Thymus (tissue), 14 donors: ENCODE results near the gene ITGAX. TPM values are rescaled to one million over a fixed set of nuclear protein-coding genes. Genes with fewer than 3 reads are reported as not detected.
"Not testable (repeated sequence)": the region's sequence is repeated elsewhere in the genome, so short reads cannot be mapped to it uniquely, and the experiment has no call there.

Source experiments
- DNase-seq, 9 donors: peaks; one replicate each; pipeline ENCODE4 v3.0.0-alpha.2; 2013; ENCODE audit warnings: low spot score in 9 of 9, low read depth in 6 of 9, missing footprints in 1 of 9
- H3K27ac ChIP-seq, 2 donors: one replicate each; pipeline ENCODE4 v1.5.1; 2013; ENCODE audit warnings: control low read depth in 1 of 2, low read depth in 1 of 2, low read length in 1 of 2, mild to moderate bottlenecking in 1 of 2, moderate library complexity in 1 of 2
- H3K27me3 ChIP-seq, 2 donors: one replicate each; pipeline ENCODE4 v1.5.1; 2013; ENCODE audit warnings: low read length in 1 of 2; ENCODE audit not compliant: control insufficient read depth in 2 of 2, insufficient read depth in 1 of 2
- H3K36me3 ChIP-seq, 2 donors: one replicate each; pipeline ENCODE4 v1.5.1; 2013; ENCODE audit warnings: low read length in 1 of 2, mild to moderate bottlenecking in 1 of 2, moderate library complexity in 1 of 2; ENCODE audit not compliant: control insufficient read depth in 2 of 2, insufficient read depth in 2 of 2
- H3K4me1 ChIP-seq, 2 donors: one replicate each; pipeline ENCODE4 v1.5.1; 2013; ENCODE audit warnings: low read length in 2 of 2; ENCODE audit not compliant: control insufficient read depth in 2 of 2, insufficient read depth in 2 of 2
- H3K4me3 ChIP-seq, 2 donors: one replicate each; pipeline ENCODE4 v1.5.1; 2013; ENCODE audit warnings: low read length in 2 of 2, control low read depth in 1 of 2, mild to moderate bottlenecking in 1 of 2
- H3K9me3 ChIP-seq, 2 donors: one replicate each; pipeline ENCODE4 v1.5.1; 2013; ENCODE audit warnings: low read length in 1 of 2, mild to moderate bottlenecking in 1 of 2; ENCODE audit not compliant: control insufficient read depth in 2 of 2, insufficient read depth in 1 of 2
- WGBS: extraction: QIAGEN DNeasy Blood & Tissue Kit; methylation state at CpG from one replicate; pipeline ENCODE4 v1.1.7; 2013; 5-methylcytosine and 5-hydroxymethylcytosine counted together
- long read RNA-seq, 10 donors: transcript quantifications; one replicate each; lab custom pipeline, GENCODE V29; 2026
- polyA plus RNA-seq: library from polyadenylated mRNA; stranded (reverse); fragments of 200-250 nt; gene quantifications from one replicate; pipeline ENCODE4 v1.2.3, GENCODE V29; 2013
- total RNA-seq: library from RNA; stranded (reverse); fragments of 120-200 nt; gene quantifications from one replicate; pipeline ENCODE4 v1.2.4, GENCODE V29; 2013
- donor health status: healthy.

Gene ITGAX
- 3.5 TPM for total RNA-seq
- 15.5 TPM for polyA plus RNA-seq
- long read RNA-seq, donor 1, result 0 reads
- long read RNA-seq, donor 2, result 0 reads
- long read RNA-seq, donor 3, result 0 reads
- long read RNA-seq, donor 4, partial matches to known transcripts, result 0 of 1 reads
- long read RNA-seq, donor 4, other reads (novel, unspliced or antisense), result 0 of 1 reads
- long read RNA-seq, donor 5, partial matches to known transcripts, result 28 of 29 reads
- long read RNA-seq, donor 5, other reads (novel, unspliced or antisense), result 0 of 29 reads
- long read RNA-seq, donor 6, result 0 reads
- long read RNA-seq, donor 7, result 0 reads
- long read RNA-seq, donor 8, result 0 reads
- long read RNA-seq, donor 9, result 0 reads
- long read RNA-seq, donor 10, result 0 reads

- peak within 1 kb of the TSS in 1 of 2 donors; percentile 11 for H3K27ac ChIP-seq
- 44% methylated on average over 10 of the region's 10 CpGs for WGBS
- H3K4me3 ChIP-seq, result no peak within 1 kb of the TSS
- peaks cover 0 to 12% of the 10 kb centered on the region in 2 donors for H3K4me1 ChIP-seq
- H3K27me3 ChIP-seq, result no peaks in the 10 kb centered on the region
- H3K9me3 ChIP-seq, result no peaks in the 10 kb centered on the region
- DNase-seq, result peak in 2 of 9 donors; percentile 33 to 52
- H3K36me3 ChIP-seq, result no peaks in the 10 kb centered on the region
Observed at GRCh38 chr16:31354394-31355291, at the start of gene ITGAX. TSS of gene ITGAX (plus strand) at chr16:31355176. CDS start at chr16:31355255, 79 bp downstream.

GRCh38 chr16:31305219-31305618 lies 49.8 kb upstream of the ITGAX start:
- Histone ChIP-seq H3K4me3 (no peak overlapping the region), H3K27me3 (no peaks in the 10 kb centered on the region), H3K36me3 (no peaks in the 10 kb centered on the region), H3K4me1 (no peaks in the 10 kb centered on the region), H3K27ac (no peak overlapping the region), H3K9me3 (no peaks in the 10 kb centered on the region)
- DNase-seq, result no peak

GRCh38 chr16:31308381-31308780 lies 46.6 kb upstream of the ITGAX start:
- H3K27ac ChIP-seq, H3K4me1 ChIP-seq, H3K4me3 ChIP-seq, H3K36me3 ChIP-seq, H3K9me3 ChIP-seq, DNase-seq, H3K27me3 ChIP-seq: not testable (repeated sequence)
- WGBS, result 88% methylated on average over 2 of the region's 3 CpGs

GRCh38 chr16:31322500-31322899 lies 32.5 kb upstream of the ITGAX start:
- no peaks in the 10 kb centered on the region for H3K36me3 ChIP-seq
- peaks cover 0 to under 1% of the 10 kb centered on the region in 2 donors for H3K4me1 ChIP-seq
- H3K27ac ChIP-seq, result no peak overlapping the region
- no peaks in the 10 kb centered on the region for H3K27me3 ChIP-seq
- peaks cover 0 to 3% of the 10 kb centered on the region in 2 donors for H3K9me3 ChIP-seq
- DNase-seq, result no peak
- WGBS, result 99% methylated on average over 1 of the region's 1 CpG
- no peak overlapping the region for H3K4me3 ChIP-seq

GRCh38 chr16:31323959-31324629 lies 30.9 kb upstream of the ITGAX start:
- H3K4me3 ChIP-seq, result no peak overlapping the region
- no peak overlapping the region for H3K27ac ChIP-seq
- WGBS, result 99% methylated on average over 10 of the region's 10 CpGs
- H3K27me3 ChIP-seq, result no peaks in the 10 kb centered on the region
- DNase-seq, result no peak
- no peaks in the 10 kb centered on the region for H3K36me3 ChIP-seq
- peaks cover 0 to 3% of the 10 kb centered on the region in 2 donors for H3K9me3 ChIP-seq
- H3K4me1 ChIP-seq, result peaks cover 4 to 8% of the 10 kb centered on the region in 2 donors

- Histone ChIP-seq H3K4me1 (peaks cover 4 to 8% of the 10 kb centered on the region in 2 donors), H3K4me3 (no peak overlapping the region), H3K36me3 (no peaks in the 10 kb centered on the region), H3K9me3 (peaks cover 0 to 3% of the 10 kb centered on the region in 2 donors), H3K27me3 (peaks cover 0 to 7% of the 10 kb centered on the region in 2 donors), H3K27ac (no peak overlapping the region)
- 90% methylated on average over 16 of the region's 16 CpGs for WGBS
- DNase-seq, result no peak
Observed at GRCh38 chr16:31325171-31325570, 29.8 kb upstream of the ITGAX start.

DNA sequence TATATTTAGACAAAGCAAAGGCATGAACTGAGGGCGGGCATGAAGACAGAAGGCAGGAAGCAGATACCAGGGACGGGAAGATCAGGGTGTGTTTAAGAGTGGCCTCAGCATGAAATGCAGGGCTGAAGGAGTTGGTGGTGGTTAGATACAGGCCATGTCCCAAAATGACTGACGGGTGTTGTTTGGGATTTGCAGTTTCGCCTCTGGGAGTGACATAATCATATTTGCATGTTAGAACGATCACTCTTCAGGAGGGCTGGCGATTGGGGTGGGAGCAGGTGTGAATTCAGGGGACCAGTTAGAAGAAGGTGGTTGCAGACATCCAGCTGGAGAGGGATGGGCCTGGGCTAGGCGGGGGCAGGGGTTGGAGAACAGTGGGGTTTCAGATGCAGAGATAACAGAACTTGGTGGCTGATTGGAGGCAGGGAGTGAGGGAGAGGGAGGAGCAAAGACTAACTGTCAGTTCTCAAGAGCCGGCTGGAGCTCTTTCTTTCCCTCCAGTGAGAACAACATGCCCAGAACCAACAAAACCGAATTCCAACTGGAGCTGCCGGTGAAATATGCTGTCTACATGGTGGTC lies 27.2 kb upstream of the ITGAX start:
- no peaks in the 10 kb centered on the region for H3K9me3 ChIP-seq
- DNase-seq, result peak in 4 of 9 donors; percentile 25 to 57 (median 30)
- H3K4me3 ChIP-seq, result peak overlapping the region; percentile 11 to 18
- peaks cover 6 to 8% of the 10 kb centered on the region in 2 donors for H3K4me1 ChIP-seq
- H3K27me3 ChIP-seq, result peaks cover 0 to 26% of the 10 kb centered on the region in 2 donors
- peak overlapping the region in 1 of 2 donors; percentile 41 for H3K27ac ChIP-seq
- H3K36me3 ChIP-seq, result no peaks in the 10 kb centered on the region
- 45% methylated on average over 10 of the region's 10 CpGs for WGBS

- no peak for DNase-seq
- H3K9me3 ChIP-seq, result no peaks in the 10 kb centered on the region
- H3K36me3 ChIP-seq, result no peaks in the 10 kb centered on the region
- H3K27ac ChIP-seq, result no peak overlapping the region
- H3K27me3 ChIP-seq, result peaks cover 0 to 26% of the 10 kb centered on the region in 2 donors
- H3K4me3 ChIP-seq, result peak overlapping the region; percentile 11 to 18
- WGBS, result 79% methylated on average over 12 of the region's 12 CpGs
- peaks cover 6 to 8% of the 10 kb centered on the region in 2 donors for H3K4me1 ChIP-seq
Observed at GRCh38 chr16:31328322-31329052, 26.5 kb upstream of the ITGAX start.
